ENCODE results near the gene LCMT1. TPM values are rescaled to one million over a fixed set of nuclear protein-coding genes. Genes with fewer than 3 reads are reported as not detected.

LCMT1 gene
- total RNA-seq, 1 experiment from 2014 or later = 86.3 TPM

GRCh38 chr16:25155553-25156460, 44.3 kb downstream of the LCMT1 start:
- Mint-ChIP-seq H3K27me3 (ENCODE audit: low read depth) (no peaks in the 10 kb centered on the region), H3K4me1 (no peaks in the 10 kb centered on the region), H3K27ac (no peak overlapping the region), H3K9me3 (no peaks in the 10 kb centered on the region), H3K4me3 (no peak overlapping the region), H3K36me3 (peaks cover 45% of the 10 kb centered on the region)
- ATAC-seq (no peak), DNase-seq (ENCODE audit: low spot score) (no peak)
- TF ChIP-seq CTCF (IDR thresholded peaks at IDR 0.05) (no peak), ZSCAN18 (CRISPR knock-in tag; IDR thresholded peaks at IDR 0.05) (no peak), STAT6 (CRISPR knock-in tag; conservative IDR thresholded peaks at IDR 0.05; ENCODE audit: low read depth) (no peak), ZNF232 (CRISPR knock-in tag; IDR thresholded peaks at IDR 0.05) (no peak), SP1 (CRISPR knock-in tag; conservative IDR thresholded peaks at IDR 0.05) (no peak), USF2 (CRISPR knock-in tag; IDR thresholded peaks at IDR 0.05) (no peak), E2F4 (CRISPR knock-in tag; IDR thresholded peaks at IDR 0.05; ENCODE audit: borderline replicate concordance, low read depth) (no peak), ZNF423 (CRISPR knock-in tag; IDR thresholded peaks at IDR 0.05) (no peak), JUN (CRISPR knock-in tag; IDR thresholded peaks at IDR 0.05) (no peak), NR3C1 (CRISPR knock-in tag; conservative IDR thresholded peaks at IDR 0.05; ENCODE audit: low read depth) (no peak), HMGA2 (CRISPR knock-in tag; IDR thresholded peaks at IDR 0.05) (no peak), PRRX2 (CRISPR knock-in tag; IDR thresholded peaks at IDR 0.05) (no peak), ARID4B (CRISPR knock-in tag; IDR thresholded peaks at IDR 0.05; ENCODE audit: borderline replicate concordance) (no peak), ZBTB21 (CRISPR knock-in tag; IDR thresholded peaks at IDR 0.05; ENCODE audit: borderline replicate concordance) (no peak), PREB (CRISPR knock-in tag; IDR thresholded peaks at IDR 0.05; ENCODE audit: borderline replicate concordance) (no peak), MYBL2 (CRISPR knock-in tag; IDR thresholded peaks at IDR 0.05) (no peak)
- ChIA-PET CTCF (no interaction called here), POLR2A (no interaction called here)
